Stomach (tissue), 9 donors: ENCODE results near the gene CDK12. TPM values are rescaled to one million over a fixed set of nuclear protein-coding genes. Genes with fewer than 3 reads are reported as not detected.
"Not testable (repeated sequence)": the region's sequence is repeated elsewhere in the genome, so short reads cannot be mapped to it uniquely, and the experiment has no call there.

Experiments
- DNase-seq, 2 donors: peaks; one replicate each; pipeline versions ENCODE4 v3.0.0 to v3.0.0-alpha.2; 2013 to 2019
- H3K27ac ChIP-seq, 5 donors: fragments of 200-600 bp in 4 of 5; sonication (generic) in 4 of 5; one replicate each; pipeline ENCODE4 v1.5.1; 2013 to 2019; ENCODE audit warnings: mild to moderate bottlenecking in 1 of 5, moderate library complexity in 1 of 5
- H3K27me3 ChIP-seq, 3 donors: fragments of 200-600 bp; sonication (generic); one replicate each; pipeline ENCODE4 v1.5.1; 2017 to 2019; ENCODE audit warnings: mixed run types in 1 of 3
- H3K36me3 ChIP-seq, 4 donors: fragments of 200-600 bp; sonication (generic); 1 replicate in 3 of 4; 2 replicates in 1 of 4; pipeline ENCODE4 v1.5.1; 2016 to 2019
- H3K4me1 ChIP-seq, 4 donors: fragments of 200-600 bp; sonication (generic); one replicate each; pipeline ENCODE4 v1.5.1; 2016 to 2019
- H3K4me3 ChIP-seq, 4 donors: fragments of 200-600 bp; sonication (generic) in 3 of 4; one replicate each; pipeline ENCODE4 v1.5.1; 2016 to 2019; ENCODE audit warnings: mild to moderate bottlenecking in 1 of 4
- H3K9me3 ChIP-seq, 4 donors: fragments of 200-600 bp; sonication (generic); one replicate each; pipeline ENCODE4 v1.5.1; 2016 to 2019
- CTCF ChIP-seq, 7 experiments: fragments of 450-650 bp in 4 of 7; fragments of 200-600 bp in 3 of 7; sonication (generic) in 3 of 7; IDR thresholded peaks; one replicate each; pipeline ENCODE4 v1.5.1; 2016 to 2019; ENCODE audit warnings: antibody characterized with exemption in 7 of 7, control low read depth in 2 of 7, mild to moderate bottlenecking in 1 of 7
- EP300 ChIP-seq: sonication (generic); formaldehyde crosslinking; IDR thresholded peaks from one replicate; pipeline ENCODE4 v1.6.1; 2017; ENCODE audit warnings: antibody characterized with exemption
- POLR2A ChIP-seq, 4 donors: fragments of 450-650 bp; IDR thresholded peaks; one replicate each; pipeline ENCODE4 v1.6.1; 2016; ENCODE audit warnings: antibody characterized with exemption in 4 of 4, control low read depth in 2 of 4, mild to moderate bottlenecking in 1 of 4, moderate library complexity in 1 of 4
- POLR2AphosphoS5 ChIP-seq, 3 donors: sonication (generic); formaldehyde crosslinking; IDR thresholded peaks; one replicate each; pipeline ENCODE4 v1.6.1; 2016; ENCODE audit warnings: antibody characterized with exemption in 3 of 3
- WGBS, 5 donors: extraction: QIAGEN DNeasy Blood & Tissue Kit in 3 of 5; methylation state at CpG; one replicate each; pipeline versions ENCODE4 v1.1.5 to v1.1.7; 2013 to 2018; 5-methylcytosine and 5-hydroxymethylcytosine counted together
- intact Hi-C: fragments of 100-400 bp; cut with DNase I; formaldehyde crosslinking; loops from one replicate; pipeline ENCODE4 v1.15.1; 2023; ENCODE audit warnings: low total_unique reads
- polyA plus RNA-seq, 3 donors: library from polyadenylated mRNA; stranded (reverse); fragments of 200-250 nt; gene quantifications; one replicate each; pipeline ENCODE4 v1.2.3, GENCODE V29; 2013
- total RNA-seq, 5 donors: library from RNA; depleted of rRNA; stranded (reverse); fragments of >200 nt; gene quantifications; one replicate each; pipeline versions ENCODE4 v1.1.0 to v1.2.3, GENCODE V29; 2014 to 2016
- donor health status: healthy with polysubstance abuse.
- donor health status: Bipolar disorder and iron deficiency.
- donor health status: healthy.

The CDK12 gene
- total and polyA plus RNA-seq, 8 donors = 5.1 to 66.5 (median 33.5) TPM

- 89 to 93% (median 90%) methylated on average over 7 of the region's 7 CpGs for WGBS, 5 donors
- no peaks in the 10 kb centered on the region for H3K9me3 ChIP-seq
- H3K4me3 ChIP-seq = no peak overlapping the region
- H3K4me1 ChIP-seq = peaks cover 0 to 7% (median 0%) of the 10 kb centered on the region in 4 donors
- no peak overlapping the region for H3K27ac ChIP-seq
- DNase-seq = no peak
- no peak for TF ChIP-seq EP300
- no peak for TF ChIP-seq POLR2A (IDR thresholded peaks at IDR 0.05)
- no peak for TF ChIP-seq POLR2AphosphoS5 (IDR thresholded peaks at IDR 0.05)
- TF ChIP-seq CTCF (IDR thresholded peaks at IDR 0.05) = no peak
- intact Hi-C loops = no loop called here
- H3K36me3 ChIP-seq = peaks cover 39 to 92% (median 88%) of the 10 kb centered on the region in 4 donors
- H3K27me3 ChIP-seq = no peaks in the 10 kb centered on the region
Observed at GRCh38 chr17:39473310-39473709, 12.0 kb downstream of the CDK12 start.

GRCh38 chr17:39479631-39480030 lies 18.3 kb downstream of the CDK12 start:
- intact Hi-C loops, H3K27me3 ChIP-seq, DNase-seq, H3K9me3 ChIP-seq, H3K4me1 ChIP-seq, H3K27ac ChIP-seq, H3K4me3 ChIP-seq: not testable (repeated sequence)
- 87 to 96% (median 93%) methylated on average over 8 of the region's 8 CpGs for WGBS, 5 donors
- H3K36me3 ChIP-seq = peaks cover 5 to 87% (median 76%) of the 10 kb centered on the region in 4 donors

- Histone ChIP-seq H3K36me3 (peaks cover 0 to 65% (median 44%) of the 10 kb centered on the region in 4 donors), H3K9me3 (no peaks in the 10 kb centered on the region), H3K27ac (no peak overlapping the region), H3K27me3 (no peaks in the 10 kb centered on the region), H3K4me3 (no peak overlapping the region), H3K4me1 (no peaks in the 10 kb centered on the region)
- DNase-seq = no peak
- no peak for TF ChIP-seq POLR2AphosphoS5 (IDR thresholded peaks at IDR 0.05)
- no peak for TF ChIP-seq CTCF (IDR thresholded peaks at IDR 0.05)
- no peak for TF ChIP-seq POLR2A (IDR thresholded peaks at IDR 0.05)
- no peak for TF ChIP-seq EP300
- WGBS, 5 donors = 96 to 99% (median 98%) methylated on average over 6 of the region's 6 CpGs
- intact Hi-C loops = no loop called here
Observed at GRCh38 chr17:39483506-39483905, 22.2 kb downstream of the CDK12 start.

GRCh38 chr17:39484178-39484577 lies 22.9 kb downstream of the CDK12 start:
- WGBS, 5 donors = 95 to 100% (median 98%) methylated on average over 2 of the region's 2 CpGs
- no peaks in the 10 kb centered on the region for H3K4me1 ChIP-seq
- TF ChIP-seq CTCF (IDR thresholded peaks at IDR 0.05) = no peak
- TF ChIP-seq POLR2AphosphoS5 (IDR thresholded peaks at IDR 0.05) = no peak
- no peak overlapping the region for H3K27ac ChIP-seq
- intact Hi-C loops = no loop called here
- DNase-seq = no peak
- H3K9me3 ChIP-seq = no peaks in the 10 kb centered on the region
- H3K27me3 ChIP-seq = no peaks in the 10 kb centered on the region
- no peak overlapping the region for H3K4me3 ChIP-seq
- H3K36me3 ChIP-seq = peaks cover 0 to 62% (median 48%) of the 10 kb centered on the region in 4 donors

- H3K9me3 ChIP-seq = no peaks in the 10 kb centered on the region
- no peak overlapping the region for H3K27ac ChIP-seq
- H3K4me3 ChIP-seq = no peak overlapping the region
- H3K27me3 ChIP-seq = no peaks in the 10 kb centered on the region
- H3K36me3 ChIP-seq = peaks cover 5 to 62% (median 49%) of the 10 kb centered on the region in 4 donors
- 91 to 97% (median 94%) methylated on average over 5 of the region's 5 CpGs for WGBS, 5 donors
- H3K4me1 ChIP-seq = no peaks in the 10 kb centered on the region
- TF ChIP-seq EP300 (no peak), CTCF (IDR thresholded peaks at IDR 0.05) (no peak), POLR2A (IDR thresholded peaks at IDR 0.05) (no peak), POLR2AphosphoS5 (IDR thresholded peaks at IDR 0.05) (no peak)
- intact Hi-C loops = no loop called here
- DNase-seq = no peak
Observed at GRCh38 chr17:39485555-39485954, 24.3 kb downstream of the CDK12 start.
